ENCODE measurements around the gene TMEM132C. TPM values are rescaled to one million over a fixed set of nuclear protein-coding genes. Genes with fewer than 3 reads are reported as not detected.
A peak's percentile ranks its signal among the peaks of the same experiment; 100 is the strongest.

TMEM132C gene
- total and polyA plus RNA-seq, 2 of the 8 experiments (the other 6 are each of a cell fraction or from before 2014, with no cell fraction given) = 0.23 to 0.76 TPM

DNA sequence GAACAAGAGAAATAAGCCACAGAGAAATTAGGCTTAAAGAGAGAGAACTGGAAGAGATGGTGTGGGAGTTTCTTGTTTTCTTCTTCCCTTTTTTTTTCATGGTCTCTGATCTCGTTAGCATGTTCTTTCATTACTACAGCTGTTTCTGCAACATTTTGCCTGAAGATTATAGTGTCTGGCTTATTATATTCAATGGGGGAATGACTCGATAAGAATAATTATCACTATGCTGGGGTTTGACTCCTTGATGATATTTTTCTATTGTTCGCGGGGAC, 70.0 kb downstream of the TMEM132C start:
- Histone ChIP-seq H2BK20ac (ENCODE audit: low read length) (no peak overlapping the region), H3K4me2 (ENCODE audit: insufficient read depth in 1 of 2, low read depth in 2 of 2, low read length in 2 of 2) (peak overlapping the region; percentile 62 to 77), H3K4me3 (ENCODE audit: extremely low read depth in 1 of 4, insufficient read depth in 2 of 4, low read depth in 3 of 4, low read length in 4 of 4) (peak overlapping the region in 1 of 4 experiments; percentile 41; a peak in 2 of 8 replicates), H3K79me1 (ENCODE audit: low read depth, low read length) (no peaks in the 10 kb centered on the region), H3K23me2 (ENCODE audit: low read depth, low read length) (peaks cover 12% of the 10 kb centered on the region), H3K79me2 (ENCODE audit: control insufficient read depth in 1 of 2, insufficient read depth in 2 of 2, low read length in 2 of 2) (0 out of 4 replicates have a peak, but pooled peaks cover 0 to 3% of the 10 kb centered on the region in 2 experiments), H3K27me3 (replicated peaks in 1 of 4; ENCODE audit: control insufficient read depth in 3 of 4, extremely low read depth in 1 of 4, insufficient read depth in 3 of 4, low read length in 3 of 4) (peaks cover 0 to 9% (median 4%) of the 10 kb centered on the region in 4 experiments; a peak in 4 of 7 replicates), H2BK15ac (ENCODE audit: low read length) (no peak overlapping the region), H3K4ac (replicated peaks; ENCODE audit: insufficient read length, low read depth, low read length) (no peak overlapping the region), H4K20me1 (replicated peaks in 1 of 2; ENCODE audit: control insufficient read depth in 1 of 2, insufficient read depth in 2 of 2, low read length in 2 of 2) (peaks cover 0 to 7% of the 10 kb centered on the region in 2 experiments), H4K8ac (ENCODE audit: extremely low read depth, insufficient read depth, low read length) (no peak overlapping the region), H3K4me1 (replicated peaks in 1 of 4; ENCODE audit: control insufficient read depth in 3 of 4, insufficient read depth in 4 of 4, low read length in 3 of 4) (peaks cover 6 to 19% (median 14%) of the 10 kb centered on the region in 4 experiments), H3K14ac (ENCODE audit: insufficient read length) (no peak overlapping the region), H3K23ac (ENCODE audit: insufficient read length) (no peak overlapping the region), H3K18ac (ENCODE audit: extremely low read depth, low read length) (no peak overlapping the region), H4K5ac (ENCODE audit: insufficient read length, low read depth, low read length) (no peak overlapping the region), H2BK12ac (ENCODE audit: low read depth, low read length) (peak overlapping the region; percentile 13; the same call in 1 of the 2 replicates), H3K9me3 (ENCODE audit: insufficient read depth in 2 of 2, low read depth in 1 of 2, low read length in 1 of 2) (no peaks in the 10 kb centered on the region), H3K36me3 (ENCODE audit: control insufficient read depth in 2 of 4, insufficient read depth in 4 of 4, low read length in 3 of 4) (no peaks in the 10 kb centered on the region), H4K91ac (replicated peaks; ENCODE audit: insufficient read length, low read length) (no peak overlapping the region), H2BK120ac (replicated peaks; ENCODE audit: low read depth, low read length) (no peak overlapping the region), H3K27ac (ENCODE audit: low read depth, low read length) (no peak overlapping the region), H2AFZ (ENCODE audit: low read length) (peak overlapping the region; percentile 11; the same call in 1 of the 2 replicates), H2BK5ac (ENCODE audit: low read depth, low read length) (no peak overlapping the region; the same call in 1 of the 2 replicates), H2AK5ac (ENCODE audit: low read depth, low read length) (no peak overlapping the region), H3K9ac (replicated peaks in 1 of 4; ENCODE audit: extremely low read depth in 1 of 4, low read depth in 3 of 4, low read length in 3 of 4) (peak overlapping the region in 1 of 4 experiments; percentile 1; a peak in 1 of 7 replicates), H3K56ac (replicated peaks; ENCODE audit: insufficient read length, low read depth, low read length) (no peak overlapping the region)
- TF ChIP-seq SUZ12 (IDR thresholded peaks at IDR 0.05; ENCODE audit: low read length) = no peak
- no peak for TF ChIP-seq PHF8 (conservative IDR thresholded peaks at IDR 0.05; ENCODE audit: low read depth, low read length)
- FAIRE-seq = no peak
- DNase-seq (ENCODE audit: low read depth in 1 of 2, low spot score in 2 of 2) = no peak
- CTCF ChIA-PET (ENCODE audit: partially characterized antibody) = interaction anchor here (0.8 to 1.1 kb wide), 4 partner anchors 13 to 180 kb away, joined by 3 to 5 read pairs (median 4); partner anchors contain the start of gene TMEM132C
- 66% methylated on average over 4 of the region's 4 CpGs; no CpG with 5 or more reads in 1 of the 2 experiments for WGBS, 2 experiments (ENCODE audit: extremely low coverage in 1 of 2, insufficient coverage in 1 of 2, insufficient read length in 1 of 2, insufficient replicate concordance in 2 of 2, low coverage in 1 of 2, low lambda C conversion rate in 2 of 2, missing lambda C conversion rate in 1 of 2)
- POLR2A ChIA-PET (ENCODE audit: partially characterized antibody) = interaction anchor here (1.2 kb wide), 1 partner anchor 26 kb away, joined by 4 read pairs; no protein-coding TSS in a partner anchor
